K562 (cell line): ENCODE data around the gene SDK1.

Experiments used
- CBFB ChIP-seq: sonication (generic); formaldehyde crosslinking; IDR thresholded peaks from 2 replicates; pipeline ENCODE4 v1.4.0; 2020; ENCODE audit warnings: mild to moderate bottlenecking, missing genetic modification reagents
- HMGXB4 ChIP-seq: sonication (generic); formaldehyde crosslinking; IDR thresholded peaks from 2 replicates; pipeline ENCODE4 v1.8.1; 2023; ENCODE audit warnings: mild to moderate bottlenecking, missing genetic modification reagents
- TF ChIP-seq, protein P1 (sequence below): conservative IDR thresholded peaks from 2 replicates; pipeline ENCODE4 v1.6.1; 2011; ENCODE audit warnings: low read depth, mild to moderate bottlenecking, low read length; ENCODE audit not compliant: control insufficient read depth

DNA sequence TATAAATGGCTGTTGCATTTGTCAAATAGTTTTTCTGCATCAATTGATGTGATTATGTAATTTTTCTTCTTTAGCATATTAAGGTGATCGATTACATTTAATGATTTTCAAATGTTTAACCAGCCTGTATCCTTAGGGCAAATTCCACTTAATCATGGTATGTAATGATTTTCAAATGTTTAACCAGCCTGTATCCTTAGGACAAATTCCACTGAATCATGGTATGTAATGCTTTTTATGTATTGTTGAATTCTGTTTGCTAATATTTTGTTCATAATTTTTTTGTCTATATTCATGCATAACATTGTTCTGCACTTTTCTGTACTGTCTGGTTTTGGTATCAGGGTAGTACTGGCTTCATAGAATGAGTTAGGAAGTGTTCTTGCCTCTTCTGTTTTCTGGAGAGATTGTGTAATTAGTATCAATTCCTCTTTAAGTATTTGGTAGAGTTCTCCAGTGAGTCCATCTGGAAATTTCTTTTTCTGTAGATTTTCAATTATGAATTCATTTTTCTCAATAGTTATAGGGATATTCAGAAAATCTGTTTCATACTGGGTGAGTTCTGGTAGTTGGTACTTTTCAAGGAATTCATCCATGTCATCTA lies 987.8 kb downstream of the SDK1 start:
- TF ChIP-seq, protein P1, sequence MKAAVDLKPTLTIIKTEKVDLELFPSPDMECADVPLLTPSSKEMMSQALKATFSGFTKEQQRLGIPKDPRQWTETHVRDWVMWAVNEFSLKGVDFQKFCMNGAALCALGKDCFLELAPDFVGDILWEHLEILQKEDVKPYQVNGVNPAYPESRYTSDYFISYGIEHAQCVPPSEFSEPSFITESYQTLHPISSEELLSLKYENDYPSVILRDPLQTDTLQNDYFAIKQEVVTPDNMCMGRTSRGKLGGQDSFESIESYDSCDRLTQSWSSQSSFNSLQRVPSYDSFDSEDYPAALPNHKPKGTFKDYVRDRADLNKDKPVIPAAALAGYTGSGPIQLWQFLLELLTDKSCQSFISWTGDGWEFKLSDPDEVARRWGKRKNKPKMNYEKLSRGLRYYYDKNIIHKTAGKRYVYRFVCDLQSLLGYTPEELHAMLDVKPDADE = no peak
- TF ChIP-seq CBFB (CRISPR knock-in tag) = no peak
- TF ChIP-seq HMGXB4 (CRISPR knock-in tag) = no peak
